ENCODE measurements around the gene SGMS2. TPM values are rescaled to one million over a fixed set of nuclear protein-coding genes. Genes with fewer than 3 reads are reported as not detected.

SGMS2 gene
- total and polyA plus RNA-seq, 9 of the 15 experiments (the other 6 are each of a cell fraction or from before 2014, with no cell fraction given) = 0.07 to 0.25 (median 0.11) TPM; not detected in 5

DNA sequence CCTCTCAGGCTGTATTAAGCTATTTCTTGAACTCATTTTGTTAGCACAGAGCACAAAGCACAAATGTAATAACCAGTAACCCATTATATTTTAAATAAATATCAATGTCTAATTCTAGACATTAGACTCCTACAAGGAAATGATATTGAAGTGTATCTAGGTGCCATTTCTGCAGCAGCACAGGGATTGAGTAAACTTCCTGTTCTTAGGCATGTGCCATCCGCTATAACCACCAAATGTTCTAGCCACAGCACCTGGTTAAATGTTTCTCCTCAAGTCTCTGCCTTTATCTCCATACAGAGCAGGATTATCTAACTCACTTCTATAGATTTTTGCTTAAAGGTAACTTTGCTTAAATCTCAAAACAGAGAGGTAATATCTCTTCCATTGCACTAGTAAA, 51.4 kb downstream of the SGMS2 start:
- no peak overlapping the region for H3K4me3 ChIP-seq
- no peak for FAIRE-seq
- H3K36me3 ChIP-seq (ENCODE audit: control insufficient read depth, insufficient read depth, low read length) = no peaks in the 10 kb centered on the region
- no peaks in the 10 kb centered on the region for H3K9me1 ChIP-seq (ENCODE audit: control insufficient read depth, insufficient read depth, low read length)
- no peak overlapping the region for H3K4me2 ChIP-seq (ENCODE audit: insufficient read depth, low read length)
- H3K9me3 ChIP-seq (replicated peaks; ENCODE audit: control insufficient read depth, insufficient read depth, low read depth, low read length) = no peaks in the 10 kb centered on the region
- no peak overlapping the region for H3K27ac ChIP-seq (ENCODE audit: extremely low read depth, low read depth, low read length)
- 0% methylated on average over 1 of the region's 1 CpG for WGBS (ENCODE audit: insufficient coverage, low coverage, missing lambda C conversion rate)
- H2AFZ ChIP-seq (ENCODE audit: low read depth, low read length) = no peak overlapping the region
- no peaks in the 10 kb centered on the region for H3K4me1 ChIP-seq (replicated peaks in 1 of 2; ENCODE audit: control insufficient read depth in 2 of 2, insufficient read depth in 2 of 2, low read length in 2 of 2)
- peaks cover 0 to 4% of the 10 kb centered on the region in 2 experiments; a peak in 1 of 5 replicates for H3K27me3 ChIP-seq (ENCODE audit: control insufficient read depth in 2 of 2, insufficient read depth in 2 of 2, low read length in 2 of 2)
- DNase-seq (ENCODE audit: extremely low read depth in 1 of 4, low spot score in 3 of 4) = no peak
- intact Hi-C loops (cut with micrococcal nuclease) = no loop called here
- no TSS peak for BruUV-seq (replicated peaks)
- TF ChIP-seq MTA2 (IDR thresholded peaks at IDR 0.05; ENCODE audit: low read depth) (no peak), NONO (IDR thresholded peaks at IDR 0.05; ENCODE audit: low read depth in 2 of 2, low read length in 1 of 2) (no peak), PHF20 (IDR thresholded peaks at IDR 0.05; ENCODE audit: partially characterized antibody) (no peak), E2F8 (IDR thresholded peaks at IDR 0.05; ENCODE audit: low read depth, partially characterized antibody) (no peak), ERF (CRISPR knock-in tag; IDR thresholded peaks at IDR 0.05) (no peak), ZNF41 (CRISPR knock-in tag; conservative IDR thresholded peaks at IDR 0.05) (no peak), FOSL1 (tag; conservative IDR thresholded peaks at IDR 0.05) (no peak), ZNF12 (CRISPR knock-in tag; IDR thresholded peaks at IDR 0.05) (no peak), U2AF1 (optimal IDR thresholded peaks at IDR 0.05; ENCODE audit: low read depth, low read length) (no peak)
- H4K20me1 ChIP-seq (replicated peaks; ENCODE audit: control insufficient read depth, insufficient read depth, low read length) = no peaks in the 10 kb centered on the region
- no peak for ATAC-seq
- in situ Hi-C loops (cut with MboI) = no loop called here
- no peaks in the 10 kb centered on the region for H3K79me2 ChIP-seq (ENCODE audit: control insufficient read depth, insufficient read depth, low read length)
- ChIA-PET CTCF (ENCODE audit: low intra/inter-chr PET ratio) (no interaction called here), POLR2A (no interaction called here)
- no peak overlapping the region for H3K9ac ChIP-seq (ENCODE audit: insufficient read depth in 1 of 2, low read depth in 2 of 2, low read length in 2 of 2)
